ENCODE measurements around the gene PACSIN2. TPM values are rescaled to one million over a fixed set of nuclear protein-coding genes. Genes with fewer than 3 reads are reported as not detected.

The PACSIN2 gene
- total RNA-seq, 1 experiment from 2014 or later = 8.3 TPM

GRCh38 chr22:43015677-43016042 lies 711 bp upstream of the PACSIN2 start:
- Histone ChIP-seq H3K79me2 (ENCODE audit: low read length) (no peaks in the 10 kb centered on the region), H3K27ac (ENCODE audit: low read length) (no peak overlapping the region), H3K4me2 (ENCODE audit: low read depth, low read length, poor library complexity, severe bottlenecking) (peak overlapping the region; percentile 69), H3K4me1 (ENCODE audit: low read length) (peaks cover 16% of the 10 kb centered on the region), H3K27me3 (ENCODE audit: low read length) (no peaks in the 10 kb centered on the region), H3K9ac (ENCODE audit: low read length) (peak overlapping the region; percentile 55), H4K20me1 (ENCODE audit: insufficient read depth, low read depth, low read length) (peaks cover 15% of the 10 kb centered on the region), H3K9me2 (replicated peaks; ENCODE audit: insufficient read depth, low read length) (no peaks in the 10 kb centered on the region), H2AFZ (ENCODE audit: low read length) (peak overlapping the region; percentile 83), H3K4me3 (ENCODE audit: low read length) (peak overlapping the region; percentile 87), H3K36me3 (ENCODE audit: insufficient read depth, low read length) (no peaks in the 10 kb centered on the region), H3K9me3 (ENCODE audit: low read length) (no peaks in the 10 kb centered on the region)
- no peak for DNase-seq

DNA sequence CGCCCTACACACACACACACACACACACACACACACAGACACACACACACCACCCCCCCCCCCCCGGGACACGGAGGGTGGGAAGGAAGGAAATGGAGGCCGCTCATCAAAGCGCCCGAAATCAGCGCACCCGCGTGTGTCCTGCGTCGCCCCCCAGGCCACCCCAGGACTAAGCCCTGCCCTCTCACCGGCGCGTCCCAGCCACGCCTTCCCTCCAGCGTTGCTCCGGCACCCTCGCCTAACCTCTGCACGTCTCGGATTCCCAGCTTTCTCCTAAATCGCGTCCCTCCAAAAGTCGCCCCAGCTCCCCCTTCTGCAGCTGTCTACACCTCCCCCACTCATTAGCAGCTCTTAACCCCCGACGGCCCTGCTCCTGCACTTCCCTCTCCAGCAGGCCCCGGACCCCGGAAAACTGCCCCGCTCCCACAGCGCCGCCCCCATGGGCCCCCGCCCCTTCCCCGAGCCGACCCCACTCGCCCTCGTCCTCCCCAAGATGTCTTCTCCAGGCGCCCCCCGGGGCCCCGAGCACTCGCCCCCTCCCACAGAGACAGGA lies 557 bp downstream of the PACSIN2 start:
- peak overlapping the region; percentile 87 for H3K4me3 ChIP-seq (ENCODE audit: low read length)
- DNase-seq = peak; percentile 65
- no peak overlapping the region for H3K27ac ChIP-seq (ENCODE audit: low read length)

GRCh38 chr22:43013355-43014315 lies 1.3 kb downstream of the PACSIN2 start:
- Histone ChIP-seq H3K9ac (ENCODE audit: low read length) (peak overlapping the region; percentile 77), H3K79me2 (ENCODE audit: low read length) (no peaks in the 10 kb centered on the region), H3K4me1 (ENCODE audit: low read length) (peaks cover 16% of the 10 kb centered on the region), H3K9me3 (ENCODE audit: low read length) (no peaks in the 10 kb centered on the region), H4K20me1 (ENCODE audit: insufficient read depth, low read depth, low read length) (peaks cover 23% of the 10 kb centered on the region), H3K36me3 (ENCODE audit: insufficient read depth, low read length) (no peaks in the 10 kb centered on the region), H3K27ac (ENCODE audit: low read length) (no peak overlapping the region), H3K4me2 (ENCODE audit: low read depth, low read length, poor library complexity, severe bottlenecking) (peak overlapping the region; percentile 69), H2AFZ (ENCODE audit: low read length) (no peak overlapping the region), H3K4me3 (ENCODE audit: low read length) (peak overlapping the region; percentile 87), H3K9me2 (replicated peaks; ENCODE audit: insufficient read depth, low read length) (no peaks in the 10 kb centered on the region), H3K27me3 (ENCODE audit: low read length) (no peaks in the 10 kb centered on the region)
- DNase-seq = no peak

More for the DNA sequence above, 557 bp downstream of the PACSIN2 start:
- peaks cover 18% of the 10 kb centered on the region for H4K20me1 ChIP-seq (ENCODE audit: insufficient read depth, low read depth, low read length)
- no peaks in the 10 kb centered on the region for H3K36me3 ChIP-seq (ENCODE audit: insufficient read depth, low read length)
- H3K4me2 ChIP-seq (ENCODE audit: low read depth, low read length, poor library complexity, severe bottlenecking) = peak overlapping the region; percentile 69
- H3K79me2 ChIP-seq (ENCODE audit: low read length) = no peaks in the 10 kb centered on the region
- no peaks in the 10 kb centered on the region for H3K27me3 ChIP-seq (ENCODE audit: low read length)
- H3K9me2 ChIP-seq (replicated peaks; ENCODE audit: insufficient read depth, low read length) = no peaks in the 10 kb centered on the region
- H3K9me3 ChIP-seq (ENCODE audit: low read length) = no peaks in the 10 kb centered on the region
- H2AFZ ChIP-seq (ENCODE audit: low read length) = peak overlapping the region; percentile 84
- H3K4me1 ChIP-seq (ENCODE audit: low read length) = peaks cover 16% of the 10 kb centered on the region
- H3K9ac ChIP-seq (ENCODE audit: low read length) = peak overlapping the region; percentile 77

- Histone ChIP-seq H3K27ac (ENCODE audit: low read length) (no peak overlapping the region), H2AFZ (ENCODE audit: low read length) (no peak overlapping the region), H3K27me3 (ENCODE audit: low read length) (no peaks in the 10 kb centered on the region), H3K4me3 (ENCODE audit: low read length) (no peak overlapping the region), H3K4me2 (ENCODE audit: low read depth, low read length, poor library complexity, severe bottlenecking) (no peak overlapping the region), H3K4me1 (ENCODE audit: low read length) (peaks cover 16% of the 10 kb centered on the region), H3K79me2 (ENCODE audit: low read length) (no peaks in the 10 kb centered on the region), H3K9me2 (replicated peaks; ENCODE audit: insufficient read depth, low read length) (no peaks in the 10 kb centered on the region), H4K20me1 (ENCODE audit: insufficient read depth, low read depth, low read length) (peaks cover 32% of the 10 kb centered on the region), H3K9ac (ENCODE audit: low read length) (no peak overlapping the region), H3K9me3 (ENCODE audit: low read length) (no peaks in the 10 kb centered on the region), H3K36me3 (ENCODE audit: insufficient read depth, low read length) (no peaks in the 10 kb centered on the region)
- DNase-seq = no peak
Observed at GRCh38 chr22:43012390-43012789, 2.6 kb downstream of the PACSIN2 start.

GRCh38 chr22:43011079-43011478 lies 3.9 kb downstream of the PACSIN2 start:
- no peak overlapping the region for H3K27ac ChIP-seq (ENCODE audit: low read length)
- no peak overlapping the region for H3K4me3 ChIP-seq (ENCODE audit: low read length)
- no peak overlapping the region for H3K4me2 ChIP-seq (ENCODE audit: low read depth, low read length, poor library complexity, severe bottlenecking)
- H2AFZ ChIP-seq (ENCODE audit: low read length) = no peak overlapping the region
- peaks cover 16% of the 10 kb centered on the region for H3K4me1 ChIP-seq (ENCODE audit: low read length)
- DNase-seq = no peak
- H3K36me3 ChIP-seq (ENCODE audit: insufficient read depth, low read length) = no peaks in the 10 kb centered on the region
- no peaks in the 10 kb centered on the region for H3K9me2 ChIP-seq (replicated peaks; ENCODE audit: insufficient read depth, low read length)
- peaks cover 36% of the 10 kb centered on the region for H4K20me1 ChIP-seq (ENCODE audit: insufficient read depth, low read depth, low read length)
- no peak overlapping the region for H3K9ac ChIP-seq (ENCODE audit: low read length)
- H3K9me3 ChIP-seq (ENCODE audit: low read length) = no peaks in the 10 kb centered on the region
- H3K27me3 ChIP-seq (ENCODE audit: low read length) = no peaks in the 10 kb centered on the region
- no peaks in the 10 kb centered on the region for H3K79me2 ChIP-seq (ENCODE audit: low read length)

GRCh38 chr22:43009444-43009843 lies 5.5 kb downstream of the PACSIN2 start:
- Histone ChIP-seq H3K9ac (ENCODE audit: low read length) (no peak overlapping the region), H3K27me3 (ENCODE audit: low read length) (no peaks in the 10 kb centered on the region), H3K4me1 (ENCODE audit: low read length) (peaks cover 10% of the 10 kb centered on the region), H3K4me3 (ENCODE audit: low read length) (no peak overlapping the region), H3K79me2 (ENCODE audit: low read length) (no peaks in the 10 kb centered on the region), H3K27ac (ENCODE audit: low read length) (no peak overlapping the region), H3K4me2 (ENCODE audit: low read depth, low read length, poor library complexity, severe bottlenecking) (no peak overlapping the region), H2AFZ (ENCODE audit: low read length) (no peak overlapping the region), H3K9me3 (ENCODE audit: low read length) (no peaks in the 10 kb centered on the region), H3K9me2 (replicated peaks; ENCODE audit: insufficient read depth, low read length) (no peaks in the 10 kb centered on the region), H3K36me3 (ENCODE audit: insufficient read depth, low read length) (no peaks in the 10 kb centered on the region), H4K20me1 (ENCODE audit: insufficient read depth, low read depth, low read length) (peaks cover 48% of the 10 kb centered on the region)
- DNase-seq = no peak

- no peak for DNase-seq
- Histone ChIP-seq H3K36me3 (ENCODE audit: insufficient read depth, low read length) (no peaks in the 10 kb centered on the region), H3K4me1 (ENCODE audit: low read length) (peaks cover 5% of the 10 kb centered on the region), H3K9ac (ENCODE audit: low read length) (no peak overlapping the region), H2AFZ (ENCODE audit: low read length) (no peak overlapping the region), H3K27me3 (ENCODE audit: low read length) (no peaks in the 10 kb centered on the region), H3K4me2 (ENCODE audit: low read depth, low read length, poor library complexity, severe bottlenecking) (no peak overlapping the region), H3K9me2 (replicated peaks; ENCODE audit: insufficient read depth, low read length) (no peaks in the 10 kb centered on the region), H4K20me1 (ENCODE audit: insufficient read depth, low read depth, low read length) (peaks cover 53% of the 10 kb centered on the region), H3K79me2 (ENCODE audit: low read length) (no peaks in the 10 kb centered on the region), H3K27ac (ENCODE audit: low read length) (no peak overlapping the region), H3K4me3 (ENCODE audit: low read length) (no peak overlapping the region), H3K9me3 (ENCODE audit: low read length) (no peaks in the 10 kb centered on the region)
Observed at GRCh38 chr22:43008921-43009320, 6.0 kb downstream of the PACSIN2 start.

DNA sequence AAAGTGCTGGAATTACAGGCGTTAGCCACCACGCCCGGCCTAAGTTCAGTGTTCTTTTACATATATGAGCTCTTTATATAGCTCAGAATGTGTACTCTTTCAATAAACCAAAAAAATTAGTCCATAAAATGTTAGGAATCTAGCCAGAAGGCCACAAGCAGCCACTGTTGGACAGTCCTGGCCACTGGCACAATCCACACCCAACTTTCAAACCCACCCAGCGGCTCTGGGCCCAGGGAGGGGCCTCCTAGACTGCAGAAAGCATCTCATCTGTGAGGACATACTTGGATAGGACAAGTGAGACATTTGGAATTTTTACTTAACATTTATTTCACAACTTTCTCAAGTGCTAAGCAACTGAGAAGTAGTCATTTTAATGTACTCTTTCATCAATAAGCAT lies 6.4 kb downstream of the PACSIN2 start:
- Histone ChIP-seq H3K27ac (ENCODE audit: low read length) (no peak overlapping the region), H3K9me2 (replicated peaks; ENCODE audit: insufficient read depth, low read length) (no peaks in the 10 kb centered on the region), H4K20me1 (ENCODE audit: insufficient read depth, low read depth, low read length) (peaks cover 54% of the 10 kb centered on the region), H3K27me3 (ENCODE audit: low read length) (no peaks in the 10 kb centered on the region), H3K9ac (ENCODE audit: low read length) (no peak overlapping the region), H3K79me2 (ENCODE audit: low read length) (no peaks in the 10 kb centered on the region), H3K9me3 (ENCODE audit: low read length) (no peaks in the 10 kb centered on the region), H3K4me3 (ENCODE audit: low read length) (no peak overlapping the region), H3K36me3 (ENCODE audit: insufficient read depth, low read length) (no peaks in the 10 kb centered on the region), H3K4me1 (ENCODE audit: low read length) (peaks cover under 1% of the 10 kb centered on the region), H2AFZ (ENCODE audit: low read length) (no peak overlapping the region), H3K4me2 (ENCODE audit: low read depth, low read length, poor library complexity, severe bottlenecking) (no peak overlapping the region)
- no peak for DNase-seq

Measured in Karpas-422 (cell line).